Adipose tissue (tissue), 3 donors: ENCODE measurements around the gene CBX5. TPM values are rescaled to one million over a fixed set of nuclear protein-coding genes. Genes with fewer than 3 reads are reported as not detected.
"Not testable (repeated sequence)": the region's sequence is repeated elsewhere in the genome, so short reads cannot be mapped to it uniquely, and the experiment has no call there.

Experiments used
- H3K27ac ChIP-seq: one replicate; pipeline ENCODE4 v1.5.1; 2013; ENCODE audit warnings: low read depth, low read length
- WGBS, 3 donors: extraction: QIAGEN DNeasy Blood & Tissue Kit; methylation state at CpG; one replicate each; pipeline ENCODE4 v1.1.7; 2013; 5-methylcytosine and 5-hydroxymethylcytosine counted together
- polyA plus RNA-seq, 3 donors: library from polyadenylated mRNA; stranded (reverse); fragments of 200-250 nt; gene quantifications; one replicate each; pipeline ENCODE4 v1.2.3, GENCODE V29; 2013
- donor health status: healthy with polysubstance abuse.
- donor health status: Bipolar disorder and iron deficiency.
- donor health status: healthy.

Gene CBX5
- polyA plus RNA-seq, 3 donors, result 5.6 to 12.4 (median 5.8) TPM

GRCh38 chr12:54239620-54240019 lies 40.3 kb downstream of the CBX5 start:
- no peak overlapping the region for H3K27ac ChIP-seq

GRCh38 chr12:54238531-54238930 lies 41.4 kb downstream of the CBX5 start:
- WGBS, 3 donors, result 36 to 93% (median 92%) methylated on average over 1 of the region's 1 CpG
- no peak overlapping the region for H3K27ac ChIP-seq

GRCh38 chr12:54232790-54233189 lies 47.1 kb downstream of the CBX5 start:
- no peak overlapping the region for H3K27ac ChIP-seq
- 92 to 96% (median 94%) methylated on average over 2 of the region's 2 CpGs for WGBS, 3 donors

GRCh38 chr12:54231269-54231668 lies 48.7 kb downstream of the CBX5 start:
- WGBS, 3 donors, result 83 to 91% (median 88%) methylated on average over 3 of the region's 3 CpGs

GRCh38 chr12:54230555-54230954 lies 49.4 kb downstream of the CBX5 start:
- H3K27ac ChIP-seq, result no peak overlapping the region
- WGBS, 3 donors, result 45 to 80% (median 53%) methylated on average over 2 of the region's 2 CpGs

More at GRCh38 chr12:54231269-54231668, 48.7 kb downstream of the CBX5 start:
- H3K27ac ChIP-seq, result not testable (repeated sequence)

- 62 to 79% (median 69%) methylated on average over 4 of the region's 4 CpGs for WGBS, 3 donors
- no peak overlapping the region for H3K27ac ChIP-seq
Observed at GRCh38 chr12:54229624-54230212, 50.2 kb downstream of the CBX5 start.

- no peak overlapping the region for H3K27ac ChIP-seq
- 55 to 80% (median 58%) methylated on average over 1 of the region's 1 CpG for WGBS, 3 donors
Observed at GRCh38 chr12:54228471-54228870, 51.5 kb downstream of the CBX5 start.

- not testable (repeated sequence) for H3K27ac ChIP-seq
- 35 to 64% (median 40%) methylated on average over 6 of the region's 6 CpGs for WGBS, 3 donors
Observed at GRCh38 chr12:54227927-54228326, 52.0 kb downstream of the CBX5 start.

- no peak overlapping the region for H3K27ac ChIP-seq
- 52 to 81% (median 54%) methylated on average over 4 of the region's 4 CpGs for WGBS, 3 donors
Observed at GRCh38 chr12:54227376-54227775, 52.5 kb downstream of the CBX5 start.

- 92 to 100% (median 94%) methylated on average over 1 of the region's 1 CpG for WGBS, 3 donors
- H3K27ac ChIP-seq, result no peak overlapping the region
Observed at GRCh38 chr12:54225666-54226065, 54.3 kb downstream of the CBX5 start.

GRCh38 chr12:54222609-54223008 lies 57.3 kb downstream of the CBX5 start:
- no peak overlapping the region for H3K27ac ChIP-seq
- WGBS, 3 donors, result 82 to 89% (median 88%) methylated on average over 1 of the region's 1 CpG

- WGBS, 3 donors, result 72 to 82% (median 77%) methylated on average over 6 of the region's 6 CpGs
- H3K27ac ChIP-seq, result no peak overlapping the region
Observed at GRCh38 chr12:54221402-54221984, 58.4 kb downstream of the CBX5 start.

- H3K27ac ChIP-seq, result no peak overlapping the region
- 45 to 76% (median 57%) methylated on average over 7 of the region's 7 CpGs for WGBS, 3 donors
Observed at GRCh38 chr12:54220567-54220966, 59.4 kb downstream of the CBX5 start.

GRCh38 chr12:54220092-54220557 lies 59.8 kb downstream of the CBX5 start:
- no peak overlapping the region for H3K27ac ChIP-seq
- 26 to 29% (median 28%) methylated on average over 8 of the region's 8 CpGs for WGBS, 3 donors

GRCh38 chr12:54217774-54218241 lies 62.1 kb downstream of the CBX5 start:
- no peak overlapping the region for H3K27ac ChIP-seq
- WGBS, 3 donors, result 10 to 16% (median 12%) methylated on average over 39 of the region's 39 CpGs

GRCh38 chr12:54216797-54217661 lies 62.9 kb downstream of the CBX5 start:
- H3K27ac ChIP-seq, result no peak overlapping the region
- 2% methylated on average over 24 to 34 of the region's 34 CpGs for WGBS, 3 donors

- H3K27ac ChIP-seq, result no peak overlapping the region
- 9 to 12% (median 10%) methylated on average over 31 of the region's 31 CpGs for whole genome bisulfite sequencing, 3 donors
Observed at GRCh38 chr12:54215989-54216796, 63.7 kb downstream of the CBX5 start.

GRCh38 chr12:54214553-54215406 lies 65.1 kb downstream of the CBX5 start:
- WGBS, 3 donors, result 19 to 20% (median 20%) methylated on average over 33 of the region's 33 CpGs
- H3K27ac ChIP-seq, result no peak overlapping the region
